ENCODE data around the gene FOXJ2. TPM values are rescaled to one million over a fixed set of nuclear protein-coding genes. Genes with fewer than 3 reads are reported as not detected.
"Not testable (repeated sequence)": the region's sequence is repeated elsewhere in the genome, so short reads cannot be mapped to it uniquely, and the experiment has no call there.

Gene FOXJ2
- total and polyA plus RNA-seq, 2 donors (not counting 1 experiment from before 2014, with no cell fraction given) = 9.5 to 19.4 TPM

DNA sequence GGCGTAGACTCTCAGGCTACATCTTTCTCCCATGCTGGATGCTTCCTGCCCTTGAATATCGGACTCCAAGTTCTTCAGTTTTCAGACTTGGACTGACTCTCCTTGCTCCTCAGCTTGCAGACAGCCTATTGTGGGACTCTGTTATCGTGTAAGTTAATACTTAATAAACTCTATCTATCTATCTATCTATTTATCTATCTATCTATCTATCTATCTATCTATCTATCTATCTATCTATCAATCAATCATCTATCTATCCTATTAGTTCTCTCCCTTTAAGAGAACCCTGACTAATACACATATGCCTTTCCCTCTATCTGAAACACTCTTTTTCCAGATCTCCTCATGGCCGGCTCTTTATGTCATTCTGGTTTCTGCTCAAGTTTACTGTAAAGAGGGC, 27.6 kb upstream of the FOXJ2 start:
- H3K27me3 ChIP-seq (replicated peaks in 1 of 4; ENCODE audit: control extremely low read depth in 1 of 4, control insufficient read depth in 3 of 4, insufficient read depth in 4 of 4, low read length in 3 of 4); POLR2A ChIA-PET; H3K9ac ChIP-seq (ENCODE audit: low read length); H3K4me1 ChIP-seq (ENCODE audit: control insufficient read depth in 2 of 2, insufficient read depth in 2 of 2, low read length in 2 of 2); H3K36me3 ChIP-seq (replicated peaks in 1 of 2; ENCODE audit: control extremely low read depth in 1 of 2, control insufficient read depth in 1 of 2, extremely low read depth in 1 of 2, insufficient read depth in 2 of 2, low read length in 1 of 2); H3K4me3 Mint-ChIP-seq; H3K4me3 ChIP-seq (ENCODE audit: control extremely low read depth in 1 of 5, extremely low read depth in 1 of 5, insufficient read depth in 1 of 5, low read depth in 2 of 5, low read length in 4 of 5); H4K20me1 ChIP-seq (ENCODE audit: control insufficient read depth, insufficient read depth, low read length, poor library complexity, severe bottlenecking); DNase-seq; H3K4me1 Mint-ChIP-seq; H3K9me3 Mint-ChIP-seq (ENCODE audit: insufficient read depth); CTCF ChIA-PET; H3K27ac ChIP-seq (ENCODE audit: low read length in 2 of 2); H3K79me2 ChIP-seq (ENCODE audit: control insufficient read depth, insufficient read depth, low read length); H3K9me3 ChIP-seq (ENCODE audit: control extremely low read depth in 1 of 3, control insufficient read depth in 2 of 3, insufficient read depth in 1 of 3, low read length in 2 of 3); intact Hi-C loops (cut with micrococcal nuclease); H3K27ac Mint-ChIP-seq; ATAC-seq (ENCODE audit: low read depth); H3K4me2 ChIP-seq (replicated peaks; ENCODE audit: low read depth, low read length, poor library complexity, severe bottlenecking); H2AFZ ChIP-seq (ENCODE audit: insufficient read depth, low read depth, low read length, poor library complexity, severe bottlenecking): not testable (repeated sequence)
- 100% methylated on average over 3 of the region's 4 CpGs for WGBS (ENCODE audit: insufficient coverage)
- peaks cover 11% of the 10 kb centered on the region for H3K27me3 Mint-ChIP-seq

DNA sequence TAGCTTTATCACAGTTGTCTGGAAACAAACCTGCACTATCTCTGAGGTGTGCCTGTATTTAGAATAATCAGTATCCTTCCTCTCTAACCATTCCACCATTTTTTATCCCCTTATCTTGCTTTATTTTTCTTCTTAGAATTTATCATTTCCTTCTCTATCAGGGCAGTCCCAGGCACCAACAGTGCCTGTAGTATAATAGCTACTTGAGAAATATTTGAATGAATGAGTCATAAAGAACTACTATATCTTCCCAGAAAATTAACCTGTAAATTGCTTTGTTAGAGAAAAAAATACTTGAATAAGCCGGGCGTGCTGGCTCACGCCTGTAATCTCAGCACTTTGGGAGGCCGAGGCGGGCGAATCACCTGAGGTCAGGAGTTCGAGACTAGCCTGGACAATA, 21.2 kb upstream of the FOXJ2 start:
- CTCF ChIA-PET = interaction anchor here (0.7 kb wide), 1 partner anchor 10 kb away, joined by 3 read pairs; no protein-coding TSS in a partner anchor
- POLR2A ChIA-PET = no interaction called here
- no peaks in the 10 kb centered on the region for H4K20me1 ChIP-seq (ENCODE audit: control insufficient read depth, insufficient read depth, low read length, poor library complexity, severe bottlenecking)
- intact Hi-C loops (cut with micrococcal nuclease) = no loop called here
- no peaks in the 10 kb centered on the region for H3K4me1 Mint-ChIP-seq
- no peak for TF ChIP-seq EZH2 (IDR thresholded peaks at IDR 0.05; ENCODE audit: borderline replicate concordance, insufficient read depth, low read depth, low read length, poor library complexity, severe bottlenecking)
- TF ChIP-seq, protein P1, sequence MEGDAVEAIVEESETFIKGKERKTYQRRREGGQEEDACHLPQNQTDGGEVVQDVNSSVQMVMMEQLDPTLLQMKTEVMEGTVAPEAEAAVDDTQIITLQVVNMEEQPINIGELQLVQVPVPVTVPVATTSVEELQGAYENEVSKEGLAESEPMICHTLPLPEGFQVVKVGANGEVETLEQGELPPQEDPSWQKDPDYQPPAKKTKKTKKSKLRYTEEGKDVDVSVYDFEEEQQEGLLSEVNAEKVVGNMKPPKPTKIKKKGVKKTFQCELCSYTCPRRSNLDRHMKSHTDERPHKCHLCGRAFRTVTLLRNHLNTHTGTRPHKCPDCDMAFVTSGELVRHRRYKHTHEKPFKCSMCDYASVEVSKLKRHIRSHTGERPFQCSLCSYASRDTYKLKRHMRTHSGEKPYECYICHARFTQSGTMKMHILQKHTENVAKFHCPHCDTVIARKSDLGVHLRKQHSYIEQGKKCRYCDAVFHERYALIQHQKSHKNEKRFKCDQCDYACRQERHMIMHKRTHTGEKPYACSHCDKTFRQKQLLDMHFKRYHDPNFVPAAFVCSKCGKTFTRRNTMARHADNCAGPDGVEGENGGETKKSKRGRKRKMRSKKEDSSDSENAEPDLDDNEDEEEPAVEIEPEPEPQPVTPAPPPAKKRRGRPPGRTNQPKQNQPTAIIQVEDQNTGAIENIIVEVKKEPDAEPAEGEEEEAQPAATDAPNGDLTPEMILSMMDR (IDR thresholded peaks at IDR 0.05) = no peak
- no peak overlapping the region for H3K4me3 Mint-ChIP-seq
- no peaks in the 10 kb centered on the region for H3K36me3 ChIP-seq (replicated peaks in 1 of 2; ENCODE audit: control extremely low read depth in 1 of 2, control insufficient read depth in 1 of 2, extremely low read depth in 1 of 2, insufficient read depth in 2 of 2, low read length in 1 of 2)
- H2AFZ ChIP-seq (ENCODE audit: insufficient read depth, low read depth, low read length, poor library complexity, severe bottlenecking) = no peak overlapping the region
- no peaks in the 10 kb centered on the region for H3K9me3 Mint-ChIP-seq (ENCODE audit: insufficient read depth)
- H3K4me1 ChIP-seq (ENCODE audit: control insufficient read depth in 2 of 2, insufficient read depth in 2 of 2, low read length in 2 of 2) = no peaks in the 10 kb centered on the region
- H3K4me2 ChIP-seq (replicated peaks; ENCODE audit: low read depth, low read length, poor library complexity, severe bottlenecking) = no peak overlapping the region
- no peak overlapping the region for H3K27ac Mint-ChIP-seq
- ATAC-seq (ENCODE audit: low read depth) (no peak), DNase-seq (no peak)
- peaks cover 18% of the 10 kb centered on the region for H3K27me3 Mint-ChIP-seq
- H3K4me3 ChIP-seq (ENCODE audit: control extremely low read depth in 1 of 5, extremely low read depth in 1 of 5, insufficient read depth in 1 of 5, low read depth in 2 of 5, low read length in 4 of 5) = no peak overlapping the region
- 94% methylated on average over 6 of the region's 7 CpGs for WGBS (ENCODE audit: insufficient coverage)
- no peak overlapping the region for H3K27ac ChIP-seq (ENCODE audit: low read length in 2 of 2)
- H3K27me3 ChIP-seq (replicated peaks in 1 of 4; ENCODE audit: control extremely low read depth in 1 of 4, control insufficient read depth in 3 of 4, insufficient read depth in 4 of 4, low read length in 3 of 4) = peaks cover 0 to 2% (median 0%) of the 10 kb centered on the region in 4 experiments
- no peaks in the 10 kb centered on the region for H3K9me3 ChIP-seq (ENCODE audit: control extremely low read depth in 1 of 3, control insufficient read depth in 2 of 3, insufficient read depth in 1 of 3, low read length in 2 of 3)
- no peaks in the 10 kb centered on the region for H3K79me2 ChIP-seq (ENCODE audit: control insufficient read depth, insufficient read depth, low read length)
- no peak overlapping the region for H3K9ac ChIP-seq (ENCODE audit: low read length)

Data from B cell (primary cell).